ENCODE measurements around the gene SHLD2. TPM values are rescaled to one million over a fixed set of nuclear protein-coding genes. Genes with fewer than 3 reads are reported as not detected.
"Not testable (repeated sequence)": the region's sequence is repeated elsewhere in the genome, so short reads cannot be mapped to it uniquely, and the experiment has no call there.

Gene SHLD2
- total and polyA plus RNA-seq, 2 of the 4 experiments (the other 2 are of a cell fraction): 10.6 to 19.9 TPM

DNA sequence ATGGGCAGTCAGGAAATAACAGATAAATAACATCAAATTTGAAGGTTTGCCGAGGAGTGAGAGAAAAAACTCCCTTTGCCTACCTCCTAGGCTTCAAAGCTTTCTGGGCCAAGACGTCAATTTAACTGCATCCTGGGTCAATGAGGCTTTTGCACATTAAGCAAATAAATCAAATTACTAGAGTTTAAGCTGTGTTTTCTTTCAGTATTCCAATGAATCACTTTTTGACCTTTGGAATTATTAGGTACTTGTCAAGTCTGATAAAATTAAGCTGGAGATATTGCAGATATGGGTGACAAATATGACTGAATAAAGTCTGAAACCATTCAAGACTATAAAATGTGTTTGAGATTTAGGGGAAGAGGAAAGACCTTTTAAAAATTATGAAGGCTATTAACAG lies 22.6 kb upstream of the SHLD2 start:
- Histone ChIP-seq H3K4me1 (ENCODE audit: control insufficient read depth, insufficient read depth, low read length) (no peaks in the 10 kb centered on the region), H3K4me3 (ENCODE audit: insufficient read depth, low read depth, low read length) (no peak overlapping the region), H3K27ac (ENCODE audit: insufficient read depth, low read length) (no peak overlapping the region), H4K5ac (ENCODE audit: low read depth, low read length) (no peak overlapping the region), H2AK9ac (replicated peaks; ENCODE audit: low read depth, low read length, poor library complexity) (no peak overlapping the region), H2AK5ac (ENCODE audit: low read depth, low read length) (no peak overlapping the region), H4K8ac (ENCODE audit: low read depth in 2 of 2, low read length in 2 of 2) (no peak overlapping the region), H2BK15ac (ENCODE audit: low read depth, low read length) (no peak overlapping the region), H3K4ac (ENCODE audit: low read depth, low read length) (no peak overlapping the region), H3K27me3 (ENCODE audit: control insufficient read depth, insufficient read depth, low read length) (no peaks in the 10 kb centered on the region), H4K20me1 (ENCODE audit: insufficient read depth, low read length) (no peaks in the 10 kb centered on the region), H3K14ac (replicated peaks; ENCODE audit: low read depth, low read length) (no peak overlapping the region), H3K56ac (ENCODE audit: extremely low read depth, insufficient read depth, low read length) (no peak overlapping the region), H3K9me1 (ENCODE audit: insufficient read depth, low read length) (no peaks in the 10 kb centered on the region; the same call in 1 of the 2 replicates), H3K36me3 (ENCODE audit: control insufficient read depth, insufficient read depth, low read length) (peaks cover 28% of the 10 kb centered on the region), H2AFZ (replicated peaks; ENCODE audit: low read length, poor library complexity) (no peak overlapping the region), H2BK5ac (ENCODE audit: low read depth, low read length, poor library complexity, severe bottlenecking) (no peak overlapping the region), H3K23ac (ENCODE audit: low read depth, low read length) (no peak overlapping the region), H2BK120ac (ENCODE audit: low read depth, low read length) (no peak overlapping the region), H3K18ac (ENCODE audit: low read depth, low read length) (no peak overlapping the region), H4K91ac (ENCODE audit: insufficient read depth, low read depth, low read length) (no peak overlapping the region), H3K4me2 (ENCODE audit: low read depth, low read length) (no peak overlapping the region), H3K79me1 (ENCODE audit: low read depth in 1 of 2, low read length in 2 of 2) (peaks cover 7 to 31% of the 10 kb centered on the region in 2 experiments; a peak in 2 of 4 replicates), H3K9ac (ENCODE audit: low read depth, low read length) (no peak overlapping the region), H2BK20ac (ENCODE audit: low read depth, low read length) (no peak overlapping the region), H3K9me3 (ENCODE audit: control insufficient read depth, insufficient read depth, low read length) (no peaks in the 10 kb centered on the region)
- no peak for DNase-seq
- ATAC-seq (ENCODE audit: low read depth): no peak
- TF ChIP-seq, protein P1, sequence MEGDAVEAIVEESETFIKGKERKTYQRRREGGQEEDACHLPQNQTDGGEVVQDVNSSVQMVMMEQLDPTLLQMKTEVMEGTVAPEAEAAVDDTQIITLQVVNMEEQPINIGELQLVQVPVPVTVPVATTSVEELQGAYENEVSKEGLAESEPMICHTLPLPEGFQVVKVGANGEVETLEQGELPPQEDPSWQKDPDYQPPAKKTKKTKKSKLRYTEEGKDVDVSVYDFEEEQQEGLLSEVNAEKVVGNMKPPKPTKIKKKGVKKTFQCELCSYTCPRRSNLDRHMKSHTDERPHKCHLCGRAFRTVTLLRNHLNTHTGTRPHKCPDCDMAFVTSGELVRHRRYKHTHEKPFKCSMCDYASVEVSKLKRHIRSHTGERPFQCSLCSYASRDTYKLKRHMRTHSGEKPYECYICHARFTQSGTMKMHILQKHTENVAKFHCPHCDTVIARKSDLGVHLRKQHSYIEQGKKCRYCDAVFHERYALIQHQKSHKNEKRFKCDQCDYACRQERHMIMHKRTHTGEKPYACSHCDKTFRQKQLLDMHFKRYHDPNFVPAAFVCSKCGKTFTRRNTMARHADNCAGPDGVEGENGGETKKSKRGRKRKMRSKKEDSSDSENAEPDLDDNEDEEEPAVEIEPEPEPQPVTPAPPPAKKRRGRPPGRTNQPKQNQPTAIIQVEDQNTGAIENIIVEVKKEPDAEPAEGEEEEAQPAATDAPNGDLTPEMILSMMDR (conservative IDR thresholded peaks at IDR 0.05; ENCODE audit: low read depth, low read length): no peak
- TF ChIP-seq MAFK (IDR thresholded peaks at IDR 0.05; ENCODE audit: low read depth, low read length) (no peak), RFX5 (IDR thresholded peaks at IDR 0.05; ENCODE audit: low read depth, low read length) (no peak), SMC3 (IDR thresholded peaks at IDR 0.05; ENCODE audit: low read depth, low read length) (no peak)
- no TSS peak for BruUV-seq (replicated peaks)
- ChIA-PET POLR2A (ENCODE audit: unreplicated experiment) (no interaction called here), CTCF (no interaction called here)
- no CpG with 5 or more reads among the region's 2 CpGs for WGBS, 2 experiments (ENCODE audit: extremely low coverage in 2 of 2, insufficient read length in 1 of 2)
- intact Hi-C loops (cut with micrococcal nuclease): no loop called here
- dilution Hi-C loops (cut with HindIII; ENCODE audit: low sequenced_read_pairs, unreplicated experiment): no loop called here
- in situ Hi-C loops (cut with MboI; ENCODE audit: low sequenced_read_pairs): no loop called here

DNA sequence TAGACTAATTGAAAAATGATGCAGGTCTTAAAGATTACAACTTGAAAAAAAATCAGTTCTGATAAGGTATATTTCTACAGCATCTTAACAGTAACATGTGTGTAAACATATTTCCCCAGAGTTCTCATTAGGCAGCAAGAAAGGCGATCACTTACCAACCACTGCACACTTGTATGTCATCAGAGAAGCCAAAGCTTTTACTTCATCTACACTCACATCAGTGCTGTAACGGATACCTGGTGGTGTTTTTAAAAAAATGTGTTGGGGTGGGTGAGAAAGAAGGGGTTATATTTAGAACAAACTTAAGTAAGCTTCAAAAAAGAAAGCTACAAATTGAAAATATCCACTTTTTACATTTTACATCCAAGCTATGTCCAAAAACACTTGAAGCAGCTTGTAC lies 18.6 kb upstream of the SHLD2 start:
- H2BK120ac ChIP-seq (ENCODE audit: low read depth, low read length); intact Hi-C loops (cut with micrococcal nuclease); H2AK5ac ChIP-seq (ENCODE audit: low read depth, low read length); H3K56ac ChIP-seq (ENCODE audit: extremely low read depth, insufficient read depth, low read length); H3K27ac ChIP-seq (ENCODE audit: insufficient read depth, low read length); H3K23ac ChIP-seq (ENCODE audit: low read depth, low read length); H2BK5ac ChIP-seq (ENCODE audit: low read depth, low read length, poor library complexity, severe bottlenecking); POLR2A ChIA-PET (ENCODE audit: unreplicated experiment); CTCF ChIA-PET; H3K14ac ChIP-seq (replicated peaks; ENCODE audit: low read depth, low read length); ATAC-seq (ENCODE audit: low read depth); H4K8ac ChIP-seq (ENCODE audit: low read depth in 2 of 2, low read length in 2 of 2); H3K4ac ChIP-seq (ENCODE audit: low read depth, low read length); DNase-seq; H4K5ac ChIP-seq (ENCODE audit: low read depth, low read length); BruUV-seq (replicated peaks); H3K27me3 ChIP-seq (ENCODE audit: control insufficient read depth, insufficient read depth, low read length); H3K4me3 ChIP-seq (ENCODE audit: insufficient read depth, low read depth, low read length); H3K9me1 ChIP-seq (ENCODE audit: insufficient read depth, low read length); H4K91ac ChIP-seq (ENCODE audit: insufficient read depth, low read depth, low read length); H3K4me1 ChIP-seq (ENCODE audit: control insufficient read depth, insufficient read depth, low read length); H3K18ac ChIP-seq (ENCODE audit: low read depth, low read length); in situ Hi-C loops (cut with MboI; ENCODE audit: low sequenced_read_pairs); dilution Hi-C loops (cut with HindIII; ENCODE audit: low sequenced_read_pairs, unreplicated experiment); H3K4me2 ChIP-seq (ENCODE audit: low read depth, low read length); H3K9ac ChIP-seq (ENCODE audit: low read depth, low read length); H4K20me1 ChIP-seq (ENCODE audit: insufficient read depth, low read length); H2BK20ac ChIP-seq (ENCODE audit: low read depth, low read length); H2AK9ac ChIP-seq (replicated peaks; ENCODE audit: low read depth, low read length, poor library complexity); H2BK15ac ChIP-seq (ENCODE audit: low read depth, low read length); H2AFZ ChIP-seq (replicated peaks; ENCODE audit: low read length, poor library complexity); H3K9me3 ChIP-seq (ENCODE audit: control insufficient read depth, insufficient read depth, low read length): not testable (repeated sequence)
- Histone ChIP-seq H3K36me3 (ENCODE audit: control insufficient read depth, insufficient read depth, low read length) (peaks cover 16% of the 10 kb centered on the region), H3K79me1 (ENCODE audit: low read depth in 1 of 2, low read length in 2 of 2) (peaks cover 9 to 47% of the 10 kb centered on the region in 2 experiments; a peak in 2 of 4 replicates)
- no CpG with 5 or more reads among the region's 2 CpGs for WGBS, 2 experiments (ENCODE audit: extremely low coverage in 2 of 2, insufficient read length in 1 of 2)
